IPS DF 4.7 (cell line): ENCODE measurements around the gene CYP2J2.
"Not testable (repeated sequence)": the region's sequence is repeated elsewhere in the genome, so short reads cannot be mapped to it uniquely, and the experiment has no call there.

ENCODE experiments used
- DNase-seq: peaks from one replicate; pipeline ENCODE4 v3.0.0-alpha.2; 2013; ENCODE audit warnings: low spot score; ENCODE audit errors: extremely low read depth

Gene CYP2J2

DNA sequence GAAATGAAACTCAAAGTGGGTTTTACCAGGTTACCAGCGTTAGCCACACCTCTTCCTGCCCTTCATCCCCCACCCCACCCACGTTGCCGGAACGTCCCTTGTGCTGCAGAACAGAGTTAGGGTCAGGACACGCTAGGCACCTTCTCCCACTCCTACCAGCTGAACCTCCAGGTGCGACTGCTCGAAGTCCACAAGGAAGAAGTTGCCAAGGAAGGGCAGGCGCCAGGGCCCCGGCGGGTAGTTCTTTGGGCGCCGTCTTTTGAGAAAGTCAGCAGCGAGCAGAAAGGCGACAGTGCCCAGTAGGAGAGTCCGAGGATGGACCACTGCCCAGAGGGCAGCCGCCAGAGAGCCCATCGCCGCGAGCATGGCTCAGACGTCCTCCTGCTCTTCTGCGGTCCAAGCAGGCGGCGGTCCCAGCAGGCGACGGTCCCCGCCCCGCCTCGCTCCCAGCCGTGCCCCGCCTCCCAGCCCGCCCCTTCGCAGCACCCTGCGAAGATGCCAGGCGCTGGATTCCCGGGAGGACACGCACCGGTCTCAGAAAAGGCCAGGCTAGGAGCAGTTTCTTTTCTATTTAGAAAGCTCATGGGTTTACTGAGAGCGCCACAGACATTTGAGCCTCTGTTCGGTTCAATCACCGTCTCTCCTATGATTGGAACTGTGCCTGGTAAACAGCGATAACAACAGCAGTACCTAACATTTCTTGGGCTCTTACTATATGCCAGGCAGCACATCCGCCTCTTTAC is at the start of gene CYP2J2:
Gene CYP2J2 (minus strand): TSS at position 393 of the 743 bp plus-strand sequence. CDS start 27 bp downstream, at position 366.
- DNase-seq = no peak

DNA sequence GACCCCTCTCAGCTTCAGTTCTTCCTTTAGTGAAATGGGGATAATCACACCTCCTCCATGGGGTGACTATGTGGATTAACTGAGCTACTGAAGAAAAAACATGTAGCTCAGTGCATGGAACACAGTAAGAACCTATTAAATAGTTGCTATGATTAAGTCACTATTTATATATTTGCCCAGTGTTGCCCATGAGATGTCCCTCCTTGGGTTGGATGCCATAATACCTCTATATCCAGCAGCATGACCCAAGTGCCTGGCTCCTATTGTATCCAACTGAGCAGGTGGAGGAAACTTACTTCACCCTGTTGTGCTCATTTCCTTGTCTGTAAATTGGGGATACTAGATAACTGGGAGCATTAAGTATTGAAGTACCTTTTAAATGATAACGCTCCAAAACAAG is 47.1 kb upstream of the CYP2J2 start:
- DNase-seq = no peak

- no peak for DNase-seq
These were observed 45.8 kb upstream of the CYP2J2 start for GRCh38 chr1:59972216-59972927.

- peak; percentile 30 for DNase-seq
These were observed 44.9 kb upstream of the CYP2J2 start for GRCh38 chr1:59971464-59971911.

GRCh38 chr1:59969542-59970175 is 43.1 kb upstream of the CYP2J2 start:
- not testable (repeated sequence) for DNase-seq

GRCh38 chr1:59968746-59969145 is 42.2 kb upstream of the CYP2J2 start:
- DNase-seq = not testable (repeated sequence)

DNA sequence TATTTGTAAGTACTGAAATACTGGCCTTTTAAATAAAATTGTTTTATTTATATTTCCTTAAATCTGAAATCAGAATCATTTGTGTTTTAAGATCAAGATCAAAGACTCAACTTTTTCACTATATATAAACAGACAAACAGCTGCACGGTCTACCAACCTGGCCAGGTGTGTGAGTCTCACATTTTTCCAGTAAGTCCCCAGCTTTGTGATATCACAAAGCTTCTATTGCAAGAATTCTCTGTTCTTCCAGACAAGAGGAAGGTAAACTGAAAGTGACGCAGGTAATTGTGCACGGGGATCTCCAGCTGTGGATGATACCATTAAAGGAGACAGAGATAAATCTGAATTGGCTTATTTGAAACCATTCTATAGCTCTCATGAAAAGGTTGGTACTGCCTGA is 41.2 kb upstream of the CYP2J2 start:
- no peak for DNase-seq

DNA sequence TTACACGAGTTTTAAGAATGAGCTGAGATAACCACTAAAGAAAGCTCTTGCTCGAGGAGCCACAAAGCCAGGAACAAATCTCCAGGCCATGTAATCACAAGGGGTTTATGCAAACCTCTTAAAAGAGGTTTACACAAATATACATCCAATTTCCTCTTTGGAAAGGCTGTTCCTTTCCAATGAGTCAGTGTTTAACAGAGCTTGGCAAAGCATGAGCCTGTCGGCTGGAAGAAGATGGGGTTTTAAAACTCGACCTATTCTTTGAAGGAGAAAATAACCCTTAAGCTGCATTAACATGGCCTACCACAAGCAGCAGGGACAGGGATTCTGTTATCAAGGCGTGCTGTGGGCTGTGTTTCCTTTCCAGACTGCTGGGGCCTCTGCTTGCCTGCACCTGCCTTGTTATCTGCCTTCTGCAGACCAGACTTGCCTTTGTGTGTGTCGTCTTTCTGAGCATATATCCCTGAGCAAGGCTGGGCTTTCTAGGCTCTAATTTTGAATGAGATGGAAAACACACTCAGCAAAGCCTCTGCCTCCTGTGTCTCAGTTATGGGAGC is 40.6 kb upstream of the CYP2J2 start:
- no peak for DNase-seq

DNA sequence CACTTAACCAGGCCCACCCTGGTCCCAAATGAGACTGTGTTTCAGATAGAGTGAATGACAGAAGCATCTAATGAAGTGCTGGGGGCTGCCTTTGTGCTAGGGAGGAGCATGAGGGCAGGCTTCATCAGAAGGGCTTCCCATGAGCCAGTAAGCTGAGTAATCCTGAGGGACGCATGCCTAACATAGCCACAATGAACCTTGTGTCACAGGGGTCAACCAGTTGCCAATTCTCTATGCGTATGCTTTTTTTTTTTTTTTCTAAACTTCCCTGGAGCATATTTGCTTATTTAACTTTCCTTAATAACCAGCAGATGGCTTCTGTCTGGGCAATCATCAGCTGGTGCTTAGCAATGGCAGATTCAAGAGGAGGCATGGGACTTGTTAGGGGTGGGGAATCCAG is 25.5 kb upstream of the CYP2J2 start:
- DNase-seq = no peak

DNA sequence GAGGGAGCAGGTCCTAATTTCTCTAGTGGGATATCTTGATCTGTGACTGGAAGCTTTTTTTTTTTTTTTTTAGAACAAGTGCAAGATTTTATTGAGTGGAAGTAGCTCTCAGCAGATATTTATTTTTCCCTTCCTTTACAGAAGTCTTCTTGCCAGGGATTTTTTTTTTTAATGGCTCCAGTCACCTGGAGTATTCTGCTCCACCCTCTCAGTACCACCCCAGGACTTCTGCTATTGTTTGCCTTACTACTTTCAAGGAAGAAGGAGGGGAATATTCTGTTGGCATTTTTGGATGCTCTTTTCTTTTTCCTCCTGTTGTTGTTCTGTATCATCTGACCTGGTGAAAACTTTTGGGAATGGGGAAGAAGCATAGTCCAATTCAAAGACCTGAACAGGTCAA is 23.1 kb upstream of the CYP2J2 start:
- no peak for DNase-seq

- no peak for DNase-seq
These were observed 22.4 kb upstream of the CYP2J2 start for GRCh38 chr1:59948990-59949389.

- peak; percentile 56 for DNase-seq
These were observed 20.7 kb upstream of the CYP2J2 start for GRCh38 chr1:59947047-59947938.

- no peak for DNase-seq
These were observed 19.2 kb upstream of the CYP2J2 start for GRCh38 chr1:59945790-59946189.

DNA sequence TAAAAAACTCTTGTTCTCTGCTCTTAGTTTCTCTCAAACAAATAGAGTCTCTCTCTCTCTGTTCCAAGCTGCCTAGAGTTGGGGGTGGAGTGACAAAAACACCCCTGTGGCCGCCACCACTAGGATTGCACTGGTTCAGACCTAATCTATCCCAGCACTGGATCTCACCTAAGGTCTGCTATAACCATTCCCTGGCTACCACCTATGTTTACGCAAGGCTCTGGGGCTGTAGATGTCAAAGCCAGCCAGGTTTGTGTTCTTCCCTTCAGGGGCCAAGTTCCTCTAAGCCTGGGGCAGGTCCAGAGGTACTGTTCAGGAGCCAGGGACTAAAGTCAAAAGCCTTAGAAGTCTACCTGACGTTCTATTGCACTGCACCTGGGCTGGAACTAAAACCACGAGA is 12.8 kb upstream of the CYP2J2 start:
- no peak for DNase-seq

- no peak for DNase-seq
These were observed 11.2 kb upstream of the CYP2J2 start for GRCh38 chr1:59937636-59938210.

GRCh38 chr1:59936358-59936821 is 9.8 kb upstream of the CYP2J2 start:
- DNase-seq = no peak

GRCh38 chr1:59928996-59929395 is 2.4 kb upstream of the CYP2J2 start:
- DNase-seq = no peak

DNA sequence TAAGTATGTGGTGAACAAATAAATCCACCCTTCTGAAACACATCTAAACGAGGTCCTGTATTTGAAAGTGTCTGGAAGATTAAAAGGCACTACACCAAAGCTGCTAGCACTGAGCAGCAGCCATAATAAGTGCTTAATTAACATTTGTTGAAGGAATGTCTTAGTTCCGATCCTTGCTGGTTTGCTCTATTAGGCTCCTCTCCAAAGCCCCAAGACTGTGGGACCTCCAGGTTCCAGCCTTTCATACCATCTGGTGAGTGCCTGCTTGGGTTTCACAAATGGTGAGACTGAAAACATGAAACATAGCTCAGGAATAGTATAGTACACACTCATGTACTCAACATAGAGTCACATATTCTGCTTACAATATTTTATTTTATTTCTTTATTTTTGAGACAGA is 640 bp upstream of the CYP2J2 start:
- DNase-seq = no peak

GRCh38 chr1:59924653-59925052 is 1.9 kb downstream of the CYP2J2 start:
- no peak for DNase-seq

GRCh38 chr1:59921258-59921899 is 5.2 kb downstream of the CYP2J2 start:
- DNase-seq = not testable (repeated sequence)
